ENCODE results near the gene RBBP5.

Gene RBBP5, protein sequence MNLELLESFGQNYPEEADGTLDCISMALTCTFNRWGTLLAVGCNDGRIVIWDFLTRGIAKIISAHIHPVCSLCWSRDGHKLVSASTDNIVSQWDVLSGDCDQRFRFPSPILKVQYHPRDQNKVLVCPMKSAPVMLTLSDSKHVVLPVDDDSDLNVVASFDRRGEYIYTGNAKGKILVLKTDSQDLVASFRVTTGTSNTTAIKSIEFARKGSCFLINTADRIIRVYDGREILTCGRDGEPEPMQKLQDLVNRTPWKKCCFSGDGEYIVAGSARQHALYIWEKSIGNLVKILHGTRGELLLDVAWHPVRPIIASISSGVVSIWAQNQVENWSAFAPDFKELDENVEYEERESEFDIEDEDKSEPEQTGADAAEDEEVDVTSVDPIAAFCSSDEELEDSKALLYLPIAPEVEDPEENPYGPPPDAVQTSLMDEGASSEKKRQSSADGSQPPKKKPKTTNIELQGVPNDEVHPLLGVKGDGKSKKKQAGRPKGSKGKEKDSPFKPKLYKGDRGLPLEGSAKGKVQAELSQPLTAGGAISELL

DNA sequence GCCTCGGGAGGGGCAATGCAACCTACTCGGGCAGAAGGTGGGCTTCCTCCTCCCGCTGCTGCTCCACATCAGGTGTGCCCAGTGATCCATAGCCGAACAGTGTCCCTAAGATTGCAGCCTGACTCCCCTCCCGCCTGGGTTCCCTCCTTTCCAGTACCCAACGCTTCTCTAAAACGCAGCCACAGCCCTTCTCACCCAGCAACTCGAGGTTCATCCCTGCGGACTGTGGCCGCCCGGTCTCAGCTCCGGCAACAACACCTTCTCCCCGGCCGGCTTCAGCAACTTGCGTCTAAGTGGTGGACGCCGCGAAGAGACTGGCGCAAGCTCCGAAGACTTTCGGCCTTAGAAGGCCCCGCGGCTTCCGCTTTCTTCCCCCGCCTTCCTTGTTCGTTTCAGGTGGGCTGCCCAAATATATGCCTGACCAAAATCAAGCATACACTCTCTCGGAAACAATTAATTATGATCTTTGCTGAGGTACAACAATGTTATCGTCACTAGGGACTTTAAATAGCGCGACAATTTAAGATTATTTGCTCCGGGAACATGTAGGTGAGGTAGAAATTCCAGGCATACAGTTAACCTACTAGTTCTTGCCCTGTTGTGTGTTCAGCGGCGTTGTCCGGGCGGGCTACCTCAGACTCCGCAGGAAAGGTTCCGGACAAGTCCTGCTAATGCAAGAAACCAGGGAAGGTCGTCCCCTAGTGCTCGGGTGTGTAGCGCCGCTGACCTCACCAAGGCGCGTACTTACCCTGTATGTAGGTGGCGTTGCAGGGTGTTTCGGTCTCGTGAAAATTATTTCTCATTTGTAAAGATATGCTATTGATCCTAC is at the start of gene RBBP5:
Gene RBBP5, minus strand, starts transcription at position 319 of the 829 bp plus-strand sequence. Its CDS starts 105 bp downstream, at position 214.
- peak; percentile 98 for DNase-seq (ENCODE audit: low read depth)
- TF ChIP-seq, protein P1, sequence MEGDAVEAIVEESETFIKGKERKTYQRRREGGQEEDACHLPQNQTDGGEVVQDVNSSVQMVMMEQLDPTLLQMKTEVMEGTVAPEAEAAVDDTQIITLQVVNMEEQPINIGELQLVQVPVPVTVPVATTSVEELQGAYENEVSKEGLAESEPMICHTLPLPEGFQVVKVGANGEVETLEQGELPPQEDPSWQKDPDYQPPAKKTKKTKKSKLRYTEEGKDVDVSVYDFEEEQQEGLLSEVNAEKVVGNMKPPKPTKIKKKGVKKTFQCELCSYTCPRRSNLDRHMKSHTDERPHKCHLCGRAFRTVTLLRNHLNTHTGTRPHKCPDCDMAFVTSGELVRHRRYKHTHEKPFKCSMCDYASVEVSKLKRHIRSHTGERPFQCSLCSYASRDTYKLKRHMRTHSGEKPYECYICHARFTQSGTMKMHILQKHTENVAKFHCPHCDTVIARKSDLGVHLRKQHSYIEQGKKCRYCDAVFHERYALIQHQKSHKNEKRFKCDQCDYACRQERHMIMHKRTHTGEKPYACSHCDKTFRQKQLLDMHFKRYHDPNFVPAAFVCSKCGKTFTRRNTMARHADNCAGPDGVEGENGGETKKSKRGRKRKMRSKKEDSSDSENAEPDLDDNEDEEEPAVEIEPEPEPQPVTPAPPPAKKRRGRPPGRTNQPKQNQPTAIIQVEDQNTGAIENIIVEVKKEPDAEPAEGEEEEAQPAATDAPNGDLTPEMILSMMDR (conservative IDR thresholded peaks at IDR 0.05; ENCODE audit: control insufficient read depth, insufficient read depth, low read depth, low read length): peak; percentile 78
- peak within 1 kb of the TSS; percentile 97 for H3K4me3 ChIP-seq (ENCODE audit: control insufficient read depth, low read depth, low read length)

DNA sequence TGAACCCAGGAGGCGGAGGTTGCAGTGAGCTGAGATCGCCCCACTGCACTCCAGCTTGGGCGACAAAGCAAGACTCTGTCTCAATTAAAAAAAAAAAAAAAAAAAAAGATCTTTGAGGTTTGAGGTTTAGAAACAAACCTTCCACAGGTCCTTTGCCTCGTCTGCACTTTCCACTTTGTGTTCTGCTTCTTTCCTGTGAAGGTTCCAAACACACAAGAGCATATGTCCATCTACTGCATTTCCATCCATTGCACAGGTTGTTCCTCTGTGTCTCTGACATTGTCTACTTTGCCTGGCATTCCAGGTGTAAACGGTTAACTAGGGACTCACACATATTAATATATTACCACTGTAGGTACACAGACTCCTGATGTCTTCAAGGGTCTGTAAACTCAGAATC is 49.6 kb upstream of the RBBP5 start:
- no peak for DNase-seq (ENCODE audit: low read depth)
- TF ChIP-seq, protein P1 (conservative IDR thresholded peaks at IDR 0.05; ENCODE audit: control insufficient read depth, insufficient read depth, low read depth, low read length): no peak

DNA sequence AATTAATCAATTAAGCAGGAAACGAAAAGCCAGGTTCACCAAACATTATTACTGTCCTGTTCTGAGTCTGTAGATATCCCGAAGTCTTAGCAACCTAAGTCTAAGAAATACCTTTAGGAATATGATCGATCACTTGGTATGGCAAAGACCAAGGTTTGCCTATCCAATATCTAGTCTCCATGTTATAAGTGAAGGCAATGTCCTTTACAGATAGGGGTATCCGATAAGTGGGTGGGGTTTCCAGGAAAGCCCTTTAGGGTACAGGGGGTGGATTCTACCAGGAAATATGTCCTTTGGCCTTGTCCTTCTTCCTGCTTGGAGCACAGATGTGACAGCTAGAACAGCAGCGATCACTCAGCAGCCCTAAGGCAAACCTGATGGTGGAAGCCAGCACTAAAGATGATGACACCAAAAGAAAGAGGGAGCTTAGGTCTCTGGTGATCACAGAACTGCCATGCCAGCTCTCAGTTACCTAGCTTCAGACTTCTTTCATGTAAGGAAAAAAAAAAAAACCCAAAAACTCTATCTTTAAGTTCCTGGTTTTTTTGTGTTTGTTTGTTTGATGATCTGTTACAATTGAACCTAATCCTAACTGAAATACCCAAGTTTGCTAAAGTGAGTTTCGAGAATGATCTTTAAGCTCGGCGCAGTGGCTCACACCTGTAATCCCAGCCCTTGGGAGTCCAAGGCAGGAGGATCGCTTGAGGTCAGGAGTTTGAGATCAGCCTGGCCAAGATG is 48.9 kb upstream of the RBBP5 start:
- DNase-seq (ENCODE audit: low read depth): no peak
- TF ChIP-seq, protein P1 (conservative IDR thresholded peaks at IDR 0.05; ENCODE audit: control insufficient read depth, insufficient read depth, low read depth, low read length): no peak
- H3K4me3 ChIP-seq (ENCODE audit: control insufficient read depth, low read depth, low read length): no peak overlapping the region

More for the DNA sequence above, 49.6 kb upstream of the RBBP5 start:
- H3K4me3 ChIP-seq (ENCODE audit: control insufficient read depth, low read depth, low read length): no peak overlapping the region

DNA sequence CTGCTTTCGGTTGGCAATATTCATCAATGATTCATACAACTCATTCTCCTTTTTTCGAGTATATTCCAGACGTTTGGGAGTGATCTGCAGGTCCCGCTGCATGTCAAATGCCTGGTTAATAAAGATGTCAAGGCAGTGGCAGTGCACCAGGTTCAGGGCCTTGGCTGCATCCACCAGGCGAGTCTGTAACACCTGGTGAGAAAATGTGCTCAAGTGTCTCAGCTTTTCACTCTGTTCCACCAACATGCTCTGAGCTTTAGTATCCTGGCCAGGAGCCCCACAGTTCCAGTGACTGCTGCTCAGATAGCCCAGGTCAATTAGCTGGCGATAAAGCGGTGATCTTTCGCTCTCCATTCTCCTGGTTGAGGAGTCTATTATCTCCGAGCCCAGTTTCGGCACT is 47.5 kb upstream of the RBBP5 start:
- DNase-seq (ENCODE audit: low read depth): no peak
- no peak overlapping the region for H3K4me3 ChIP-seq (ENCODE audit: control insufficient read depth, low read depth, low read length)
- TF ChIP-seq, protein P1 (conservative IDR thresholded peaks at IDR 0.05; ENCODE audit: control insufficient read depth, insufficient read depth, low read depth, low read length): no peak

DNA sequence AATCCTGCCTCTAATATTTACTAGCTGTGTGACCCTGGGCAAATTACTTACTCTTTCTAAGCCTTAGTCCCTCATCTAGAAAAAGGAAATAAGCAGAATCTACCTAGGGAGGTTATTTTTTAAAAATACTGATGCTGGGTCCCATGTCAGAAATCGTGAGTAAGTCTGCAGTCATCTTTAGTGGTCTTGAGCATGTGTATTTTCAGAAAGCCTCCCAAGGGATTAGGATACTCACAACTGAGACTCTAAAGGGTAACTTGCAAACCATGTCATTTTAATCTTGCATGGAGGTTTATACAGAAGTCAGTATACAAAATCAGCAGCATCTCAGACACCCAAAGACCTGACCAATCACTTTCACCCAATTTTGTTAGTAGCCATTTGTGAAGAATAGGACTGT is 46.5 kb upstream of the RBBP5 start:
- peak; percentile 70 for DNase-seq (ENCODE audit: low read depth)
- H3K4me3 ChIP-seq (ENCODE audit: control insufficient read depth, low read depth, low read length): no peak overlapping the region
- TF ChIP-seq, protein P1 (conservative IDR thresholded peaks at IDR 0.05; ENCODE audit: control insufficient read depth, insufficient read depth, low read depth, low read length): no peak

DNA sequence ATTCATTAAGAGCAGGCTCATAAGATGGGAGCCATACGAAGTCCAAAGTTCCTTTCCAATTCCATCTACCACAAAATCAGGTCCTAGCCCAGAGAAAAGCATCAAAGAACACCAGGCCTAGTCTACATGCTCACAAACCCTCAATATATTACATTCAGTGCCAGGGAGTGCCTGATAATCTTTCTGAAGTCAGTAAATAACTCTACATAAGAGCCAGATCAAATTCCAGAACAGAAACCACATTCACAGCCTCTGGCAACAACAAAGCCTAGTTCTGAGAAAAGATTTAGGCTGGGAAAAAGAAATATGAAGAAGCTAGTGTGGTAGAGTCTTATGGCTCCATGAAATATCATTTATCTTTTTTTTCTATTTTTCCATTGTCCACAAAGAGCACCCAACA is 40.5 kb upstream of the RBBP5 start:
- TF ChIP-seq, protein P1 (conservative IDR thresholded peaks at IDR 0.05; ENCODE audit: control insufficient read depth, insufficient read depth, low read depth, low read length): no peak
- H3K4me3 ChIP-seq (ENCODE audit: control insufficient read depth, low read depth, low read length): no peak overlapping the region
- DNase-seq (ENCODE audit: low read depth): no peak
